K562 (cell line): ENCODE data around the gene CDC20. TPM values are rescaled to one million over a fixed set of nuclear protein-coding genes. Genes with fewer than 3 reads are reported as not detected.

Experiments used
- BDP1 ChIP-seq: IDR thresholded peaks from 3 replicates; pipeline ENCODE4 v1.6.1; 2011; ENCODE audit not compliant: insufficient read length, insufficient read depth
- BRD4 ChIP-seq: fragments of 200-600 bp; sonication (generic); IDR thresholded peaks from 2 replicates; pipeline ENCODE4 v1.6.1; 2017; ENCODE audit warnings: inconsistent platforms
- GTF2E2 ChIP-seq: fragments of 200-800 bp; sonication (Bioruptor generic); IDR thresholded peaks from 2 replicates; pipeline ENCODE4 v1.6.1; 2016; ENCODE audit warnings: missing genetic modification characterization, missing compliant biosample characterization
- HDAC3 ChIP-seq: fragments of 450-650 bp; IDR thresholded peaks from 2 replicates; pipeline ENCODE4 v1.6.1; 2018; ENCODE audit warnings: borderline replicate concordance, mild to moderate bottlenecking, moderate library complexity; ENCODE audit not compliant: partially characterized antibody
- HMBOX1 ChIP-seq: sonication (generic); IDR thresholded peaks from 2 replicates; pipeline ENCODE4 v1.6.1; 2016
- ID3 ChIP-seq, 2 experiments: fragments of 250-450 bp in 1 of 2; fragments of 450-650 bp in 1 of 2; sonication (Bioruptor Pico) in 1 of 2; IDR thresholded peaks; 2 replicates each; pipeline versions ENCODE4 v1.6.1 to v1.8.0; 2016 to 2021; ENCODE audit warnings: mild to moderate bottlenecking in 2 of 2, moderate library complexity in 2 of 2, missing compliant biosample characterization in 1 of 2, missing genetic modification characterization in 1 of 2
- MAX ChIP-seq: sonication (generic); formaldehyde crosslinking; IDR thresholded peaks from 2 replicates; pipeline ENCODE4 v1.9.0; 2022; ENCODE audit warnings: mild to moderate bottlenecking, missing genetic modification reagents
- NBN ChIP-seq: fragments of 450-650 bp; IDR thresholded peaks from 2 replicates; pipeline ENCODE4 v1.6.1; 2016; ENCODE audit warnings: low read depth, mild to moderate bottlenecking
- NFATC3 ChIP-seq: fragments of 450-650 bp; IDR thresholded peaks from 2 replicates; pipeline ENCODE4 v1.6.1; 2017; ENCODE audit warnings: mild to moderate bottlenecking
- PHB2 ChIP-seq: fragments of 450-650 bp; IDR thresholded peaks from 2 replicates; pipeline ENCODE4 v1.6.1; 2017; ENCODE audit warnings: low read depth
- RBFOX2 ChIP-seq: fragments of 200-400 bp; formaldehyde crosslinking; IDR thresholded peaks from 2 replicates; pipeline ENCODE4 v1.6.1; 2017; ENCODE audit warnings: low read depth, mild to moderate bottlenecking, low read length, moderate library complexity
- RBM14 ChIP-seq: fragments of 200-400 bp; formaldehyde crosslinking; IDR thresholded peaks from 2 replicates; pipeline ENCODE4 v1.6.1; 2018; ENCODE audit warnings: low read depth, mild to moderate bottlenecking, low read length, moderate library complexity, borderline replicate concordance; ENCODE audit not compliant: insufficient read depth
- SIN3B ChIP-seq: fragments of 450-650 bp; IDR thresholded peaks from 2 replicates; pipeline ENCODE4 v1.6.1; 2017; ENCODE audit warnings: low read depth, mild to moderate bottlenecking, moderate library complexity
- SRSF3 ChIP-seq: fragments of 200-400 bp; formaldehyde crosslinking; IDR thresholded peaks from 2 replicates; pipeline ENCODE4 v1.6.1; 2016; ENCODE audit warnings: mild to moderate bottlenecking, low read length, moderate library complexity; ENCODE audit not compliant: insufficient read depth
- TOE1 ChIP-seq, 2 experiments: fragments of 450-650 bp in 1 of 2; sonication (generic) in 1 of 2; formaldehyde crosslinking in 1 of 2; IDR thresholded peaks; 2 replicates each; pipeline versions ENCODE4 v1.7.1 to v1.8.0; 2016 to 2022; ENCODE audit warnings: borderline replicate concordance in 2 of 2, mild to moderate bottlenecking in 2 of 2, antibody characterized with exemption in 1 of 2, inconsistent platforms in 1 of 2, low read depth in 1 of 2, missing genetic modification reagents in 1 of 2, moderate library complexity in 1 of 2
- ZBTB17 ChIP-seq: fragments of 450-650 bp; formaldehyde crosslinking; IDR thresholded peaks from 2 replicates; pipeline ENCODE4 v1.4.0; 2020; ENCODE audit warnings: mild to moderate bottlenecking
- ZC3H11A ChIP-seq: IDR thresholded peaks from 2 replicates; pipeline ENCODE4 v1.6.1; 2012; ENCODE audit warnings: low read depth, low read length, improper control_type of control experiment
- ZFP30 ChIP-seq: fragments of 250-450 bp; sonication (Bioruptor Pico); IDR thresholded peaks from 2 replicates; pipeline ENCODE4 v1.8.0; 2022; ENCODE audit warnings: moderate library complexity, mild to moderate bottlenecking, inconsistent platforms, borderline replicate concordance
- ZNF12 ChIP-seq: sonication (generic); formaldehyde crosslinking; IDR thresholded peaks from 2 replicates; pipeline ENCODE4 v1.4.0; 2020; ENCODE audit warnings: mild to moderate bottlenecking, missing genetic modification reagents
- ZNF282 ChIP-seq: sonication (generic); formaldehyde crosslinking; IDR thresholded peaks from 2 replicates; pipeline ENCODE4 v1.8.1; 2023; ENCODE audit warnings: missing genetic modification reagents
- ZNF395 ChIP-seq: fragments of 200-800 bp; sonication (Bioruptor generic); IDR thresholded peaks from 2 replicates; pipeline ENCODE4 v1.6.1; 2017; ENCODE audit warnings: missing genetic modification characterization, missing compliant biosample characterization
- ZNF444 ChIP-seq: fragments of 250-450 bp; sonication (Bioruptor Pico); IDR thresholded peaks from 2 replicates; pipeline ENCODE4 v1.4.0; 2020; ENCODE audit warnings: mild to moderate bottlenecking, moderate library complexity
- ZNF583 ChIP-seq: fragments of 250-450 bp; sonication (Bioruptor Pico); IDR thresholded peaks from 2 replicates; pipeline ENCODE4 v1.4.0; 2020
- polyA plus RNA-seq, 8 experiments: library from polyadenylated mRNA; depleted of rRNA in 4 of 8; stranded (reverse) in 5 of 8; unstranded in 3 of 8; fragments of >200 nt; fragmentation: Nextera tagmentation in 2 of 8; fragmentation: Illumina TruSeq in 1 of 8; extraction: Ambion mirVana in 2 of 8; extraction: Trizol in 1 of 8; gene quantifications; 2 replicates each; pipeline versions ENCODE4 v1.2.1 to v1.2.3, GENCODE V29; 2011 to 2014; ENCODE audit warnings: inconsistent platforms in 1 of 8, missing spikeins in 1 of 8
- total RNA-seq, 7 experiments: library from RNA; depleted of rRNA in 6 of 7; stranded (reverse); fragments of >200 nt in 6 of 7; fragmentation: Illumina TruSeq in 2 of 7; extraction: Trizol in 2 of 7; gene quantifications; 2 replicates each; pipeline versions ENCODE4 v1.2.1 to v1.2.3, GENCODE V29; 2011 to 2021; ENCODE audit warnings: low replicate concordance in 1 of 7

CDC20 gene
- total and polyA plus RNA-seq, 9 of the 15 experiments (the other 6 are each of a cell fraction or from before 2014, with no cell fraction given), result 45.2 to 224 (median 121) TPM

GRCh38 chr1:43358746-43359693 is at the start of gene CDC20 (continued):
- no peak for TF ChIP-seq ZNF583 (CRISPR knock-in tag)
- no peak for TF ChIP-seq BDP1
- peak; percentile 28 for TF ChIP-seq HDAC3
- no peak for TF ChIP-seq ZC3H11A
- no peak; the same call in 1 of the 2 replicates for TF ChIP-seq GTF2E2 (tag)
- TF ChIP-seq ZNF395 (CRISPR knock-in tag), result peak; percentile 92; the same call in 1 of the 2 replicates
- TF ChIP-seq ID3 (CRISPR knock-in tag; IDR thresholded peaks at IDR 0.05), result no peak
- no peak for TF ChIP-seq ID3 (tag; IDR thresholded peaks at IDR 0.05)
- no peak for TF ChIP-seq ZNF12 (CRISPR knock-in tag)
- TF ChIP-seq RBFOX2, result peak; percentile 96
- TF ChIP-seq NFATC3, result no peak
- TF ChIP-seq MAX (CRISPR knock-in tag), result peak; percentile 62; the same call in 1 of the 2 replicates
- 0 out of 2 replicates have a peak, but pooled peaks have one; percentile 39 for TF ChIP-seq TOE1 (IDR thresholded peaks at IDR 0.05; ENCODE audit: borderline replicate concordance)
- peak; percentile 83; the same call in 1 of the 2 replicates for TF ChIP-seq TOE1 (CRISPR knock-in tag; IDR thresholded peaks at IDR 0.05; ENCODE audit: borderline replicate concordance, low read depth)
- no peak for TF ChIP-seq RBM14
- TF ChIP-seq SIN3B, result peak; percentile 75
- TF ChIP-seq ZNF444 (CRISPR knock-in tag), result no peak
- TF ChIP-seq ZFP30 (CRISPR knock-in tag), result no peak
- TF ChIP-seq SRSF3, result no peak
- TF ChIP-seq PHB2, result no peak; the same call in 1 of the 2 replicates
- TF ChIP-seq ZNF282 (CRISPR knock-in tag), result no peak
- TF ChIP-seq HMBOX1, result peak; percentile 69
- peak; percentile 77; the same call in 1 of the 2 replicates for TF ChIP-seq ZBTB17 (CRISPR knock-in tag)
- TF ChIP-seq NBN, result no peak
- no peak; the same call in 1 of the 2 replicates for TF ChIP-seq BRD4
